Upper lobe of left lung (tissue), 4 donors: ENCODE data around the gene CALB2.

Experiments
- CTCF ChIP-seq, 6 experiments: fragments of 450-650 bp in 4 of 6; fragments of 200-600 bp in 2 of 6; sonication (generic) in 2 of 6; IDR thresholded peaks; one replicate each; pipeline ENCODE4 v1.5.1; 2016 to 2019; ENCODE audit warnings: antibody characterized with exemption in 6 of 6
- POLR2A ChIP-seq, 4 donors: fragments of 450-650 bp; IDR thresholded peaks; one replicate each; pipeline ENCODE4 v1.5.1; 2016 to 2017; ENCODE audit warnings: antibody characterized with exemption in 4 of 4, mild to moderate bottlenecking in 2 of 4
- POLR2AphosphoS5 ChIP-seq, 2 donors: sonication (generic); formaldehyde crosslinking; IDR thresholded peaks; one replicate each; pipeline ENCODE4 v1.5.1; 2017; ENCODE audit warnings: antibody characterized with exemption in 2 of 2

GRCh38 chr16:71352466-71352865 lies 6.1 kb upstream of the CALB2 start:
- TF ChIP-seq CTCF (IDR thresholded peaks at IDR 0.05) = no peak
- no peak for TF ChIP-seq POLR2A (IDR thresholded peaks at IDR 0.05)
- no peak for TF ChIP-seq POLR2AphosphoS5 (IDR thresholded peaks at IDR 0.05)
